ENCODE data around the gene PRXL2A. TPM values are rescaled to one million over a fixed set of nuclear protein-coding genes. Genes with fewer than 3 reads are reported as not detected.
A peak's percentile ranks its signal among the peaks of the same experiment; 100 is the strongest.
"Not testable (repeated sequence)": the region's sequence is repeated elsewhere in the genome, so short reads cannot be mapped to it uniquely, and the experiment has no call there.

The PRXL2A gene, protein sequence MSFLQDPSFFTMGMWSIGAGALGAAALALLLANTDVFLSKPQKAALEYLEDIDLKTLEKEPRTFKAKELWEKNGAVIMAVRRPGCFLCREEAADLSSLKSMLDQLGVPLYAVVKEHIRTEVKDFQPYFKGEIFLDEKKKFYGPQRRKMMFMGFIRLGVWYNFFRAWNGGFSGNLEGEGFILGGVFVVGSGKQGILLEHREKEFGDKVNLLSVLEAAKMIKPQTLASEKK
- total RNA-seq, result 100 to 1,000 TPM in 2 of 8 experiments, 10 to 100 TPM in 5, 1 to 10 TPM in 1; 4.8 to 166 (median 53.5) TPM

DNA sequence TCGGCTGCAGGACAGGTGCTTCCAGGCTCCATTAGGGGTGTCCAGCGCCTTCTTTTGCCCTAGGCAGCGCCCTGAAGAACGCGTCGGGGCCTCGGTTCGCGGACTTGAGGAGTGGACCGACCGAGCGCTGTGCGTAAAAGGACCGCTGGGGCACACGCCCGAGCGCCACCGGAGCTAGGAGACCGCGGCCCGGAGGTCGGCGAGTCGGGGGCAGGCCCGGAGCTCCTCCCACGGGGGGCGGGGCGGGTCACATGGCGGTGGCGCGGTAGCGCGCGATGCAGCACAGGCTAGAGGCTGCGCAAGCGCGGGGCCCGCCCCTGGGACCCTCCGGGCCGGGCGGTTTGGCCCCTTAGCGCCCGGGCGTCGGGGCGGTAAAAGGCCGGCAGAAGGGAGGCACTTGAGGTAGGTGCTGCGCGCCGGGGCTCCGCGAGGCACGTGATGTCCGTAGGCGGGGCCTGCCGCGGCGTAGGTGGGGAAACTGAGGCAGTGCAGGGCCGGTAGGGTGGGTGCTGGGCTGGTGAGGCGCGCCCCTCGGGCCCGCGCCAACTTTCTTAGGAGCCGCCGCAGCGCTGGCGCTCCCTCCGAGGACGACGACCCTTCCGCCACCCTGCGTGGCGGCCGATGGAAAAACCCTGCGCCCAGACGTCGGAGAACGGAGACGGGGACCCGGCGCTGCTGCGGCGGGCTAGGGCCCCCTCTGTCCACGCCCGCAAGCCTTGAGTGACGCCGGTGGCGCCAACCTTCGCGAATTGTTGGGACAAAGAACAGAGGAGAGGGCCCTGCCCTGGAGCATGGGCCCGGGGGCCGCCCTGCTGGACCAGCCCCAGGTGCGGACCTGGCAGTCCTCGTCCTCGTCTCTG lies at the start of gene PRXL2A:
PRXL2A (plus strand) TSS at position 310 of the 860 bp plus-strand sequence. CDS start 11,917 bp downstream, outside the sequence.
- peak within 1 kb of the TSS; percentile 60 to 95 (median 82) for H3K4me3 ChIP-seq
- H3K27ac ChIP-seq, result peak within 1 kb of the TSS in 1 of 2 donors; percentile 41
- ATAC-seq (replicated peaks in 6 of 8), result peak; percentile 57 to 96 (median 94)
- H3K4me1 ChIP-seq (replicated peaks in 1 of 2), result peaks cover 28 to 46% of the 10 kb centered on the region in 2 donors
- in situ Hi-C loops (cut with MboI; ENCODE audit: low pct_unique_long_range_greater_than_20kb in 2 of 9, low sequenced_read_pairs in 9 of 9, unreplicated experiment in 9 of 9), result no loop called here
- 0 to 10% (median 1%) methylated on average over 4 to 17 of the region's 96 CpGs; no CpG with 5 or more reads in 6 of the 10 experiments for WGBS, 10 experiments

DNA sequence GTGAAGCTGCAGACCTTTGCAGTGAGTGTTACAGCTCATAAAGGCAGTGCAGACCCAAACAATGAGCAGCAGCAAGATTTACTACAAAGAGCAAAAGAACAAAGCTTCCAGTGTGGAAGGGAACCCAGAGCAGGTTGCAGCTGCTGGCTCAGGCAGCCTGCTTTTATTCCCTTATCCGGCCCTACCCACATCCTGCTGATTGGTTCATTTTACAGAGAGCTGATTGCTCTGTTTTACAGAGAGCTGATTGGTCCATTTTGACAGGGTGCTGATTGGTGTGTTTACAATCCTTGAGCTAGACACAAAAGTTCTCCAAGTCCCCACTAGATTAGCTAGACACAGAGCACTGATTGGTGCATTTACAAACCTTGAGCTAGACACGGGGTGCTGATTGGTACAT lies 49.4 kb upstream of the PRXL2A start:
- H3K27ac ChIP-seq; H3K4me1 ChIP-seq (replicated peaks in 1 of 2); in situ Hi-C loops (cut with MboI; ENCODE audit: low pct_unique_long_range_greater_than_20kb in 2 of 9, low sequenced_read_pairs in 9 of 9, unreplicated experiment in 9 of 9); H3K4me3 ChIP-seq; ATAC-seq (replicated peaks in 6 of 8): not testable (repeated sequence)
- WGBS, 10 experiments, result 0 to 78% (median 60%) methylated on average over 1 of the region's 2 CpGs; no CpG with 5 or more reads in 7 of the 10 experiments

DNA sequence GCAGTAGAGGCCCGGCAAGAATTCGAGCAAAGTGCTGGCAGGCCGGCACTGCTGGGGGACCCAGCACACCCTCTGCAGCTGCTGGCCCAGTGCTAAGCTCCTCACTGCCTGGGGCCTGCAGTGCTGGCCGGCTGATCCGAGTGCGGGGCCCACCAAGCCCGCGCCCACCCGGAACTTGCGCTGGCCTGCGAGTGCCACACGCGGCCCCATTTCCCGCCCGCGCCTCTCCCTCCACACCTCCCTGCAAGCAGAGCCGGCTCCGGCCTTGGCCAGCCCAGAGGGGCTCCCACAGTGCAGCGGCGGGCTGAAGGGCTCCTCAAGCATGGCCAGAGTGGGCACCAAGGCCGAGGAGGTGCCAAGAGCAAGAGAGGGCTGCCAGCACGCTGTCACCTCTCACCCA lies 48.7 kb upstream of the PRXL2A start:
- Histone ChIP-seq H3K4me1 (replicated peaks in 1 of 2) (peaks cover 6 to 7% of the 10 kb centered on the region in 2 donors), H3K27ac (no peak overlapping the region), H3K4me3 (no peak overlapping the region)
- ATAC-seq (replicated peaks in 6 of 8), result no peak
- WGBS, 10 experiments, result 73 to 82% methylated on average over 3 to 9 of the region's 22 CpGs; no CpG with 5 or more reads in 8 of the 10 experiments
- in situ Hi-C loops (cut with MboI; ENCODE audit: low pct_unique_long_range_greater_than_20kb in 2 of 9, low sequenced_read_pairs in 9 of 9, unreplicated experiment in 9 of 9), result no loop called here

DNA sequence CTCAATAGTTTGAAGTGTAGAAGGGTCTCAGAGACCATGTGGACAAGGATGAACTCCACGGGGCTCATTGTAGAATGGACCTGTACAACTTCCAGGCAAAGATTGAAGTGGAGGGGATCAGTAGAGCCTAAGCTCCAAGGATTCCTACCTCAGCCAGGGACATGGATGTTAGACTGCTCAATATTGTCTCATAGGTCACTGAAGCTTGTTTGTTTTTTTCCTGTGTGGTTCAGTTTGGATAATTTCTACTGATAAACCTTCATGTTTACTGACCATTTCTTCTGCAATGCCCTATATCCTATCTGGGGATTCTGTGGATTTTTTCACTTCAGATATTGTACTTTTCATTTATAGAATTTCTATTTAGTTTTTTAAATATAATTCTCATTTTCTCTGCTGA lies 42.8 kb upstream of the PRXL2A start:
- in situ Hi-C loops (cut with MboI; ENCODE audit: low pct_unique_long_range_greater_than_20kb in 2 of 9, low sequenced_read_pairs in 9 of 9, unreplicated experiment in 9 of 9), result no loop called here
- no peak overlapping the region for H3K27ac ChIP-seq

DNA sequence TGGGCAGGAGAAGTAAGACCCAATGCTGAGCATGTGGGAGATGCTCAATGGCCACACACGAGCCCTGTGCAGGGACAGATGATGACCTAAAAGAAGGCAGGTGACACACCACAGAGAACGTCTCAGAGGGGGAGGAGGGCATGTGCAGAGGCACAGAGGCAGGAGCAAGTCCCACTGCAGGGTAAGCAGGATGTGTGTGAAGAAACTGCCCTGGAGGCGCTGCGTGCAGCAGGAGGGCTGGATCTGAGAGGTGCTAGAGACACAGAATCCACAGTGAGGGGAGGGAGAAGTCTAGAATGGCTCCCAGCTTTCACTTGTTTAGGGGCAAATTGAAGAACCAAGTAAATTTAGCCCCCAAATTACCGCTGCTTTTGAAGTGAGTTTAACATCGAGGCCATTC lies 36.9 kb upstream of the PRXL2A start:
- Histone ChIP-seq H3K4me3 (no peak overlapping the region), H3K27ac (no peak overlapping the region), H3K4me1 (replicated peaks in 1 of 2) (peaks cover 0 to 7% of the 10 kb centered on the region in 2 donors)
- in situ Hi-C loops (cut with MboI; ENCODE audit: low pct_unique_long_range_greater_than_20kb in 2 of 9, low sequenced_read_pairs in 9 of 9, unreplicated experiment in 9 of 9), result no loop called here
- 29 to 100% (median 79%) methylated on average over 1 to 5 of the region's 6 CpGs; no CpG with 5 or more reads in 3 of the 10 experiments for WGBS, 10 experiments
- ATAC-seq (replicated peaks in 6 of 8), result peak in 1 of 8 experiments; percentile 50

More for the DNA sequence above, 42.8 kb upstream of the PRXL2A start:
- Histone ChIP-seq H3K4me3 (no peak overlapping the region), H3K4me1 (replicated peaks in 1 of 2) (no peaks in the 10 kb centered on the region)
- 0% methylated on average over 1 of the region's 1 CpG; no CpG with 5 or more reads in 4 of the 10 experiments for WGBS, 10 experiments
- no peak for ATAC-seq (replicated peaks in 6 of 8)

DNA sequence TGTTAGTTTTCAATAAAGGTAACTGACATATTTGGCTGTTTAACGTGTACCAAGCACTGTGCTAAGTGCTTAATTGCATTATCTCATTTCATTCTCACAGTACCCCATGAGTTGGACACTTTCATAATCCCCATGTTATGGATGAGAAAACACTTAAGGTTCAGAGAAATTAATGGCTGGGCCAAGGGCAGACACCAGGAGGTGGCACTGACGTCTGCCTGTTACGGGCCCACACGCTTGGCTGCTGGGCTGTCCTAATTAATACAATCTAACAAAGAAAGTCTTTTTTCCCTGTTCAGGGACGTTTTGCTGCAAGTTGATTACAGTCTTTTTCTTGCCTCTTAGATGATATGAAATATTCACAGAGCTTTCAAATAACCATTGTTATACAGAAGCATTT lies 35.7 kb upstream of the PRXL2A start:
- Histone ChIP-seq H3K4me3 (no peak overlapping the region), H3K27ac (no peak overlapping the region), H3K4me1 (replicated peaks in 1 of 2) (peaks cover 0 to 7% of the 10 kb centered on the region in 2 donors)
- peak in 3 of 8 experiments; percentile 31 to 48 (median 41) for ATAC-seq (replicated peaks in 6 of 8)
- WGBS, 10 experiments, result 17 to 77% (median 51%) methylated on average over 1 to 5 of the region's 5 CpGs; no CpG with 5 or more reads in 1 of the 10 experiments
- in situ Hi-C loops (cut with MboI; ENCODE audit: low pct_unique_long_range_greater_than_20kb in 2 of 9, low sequenced_read_pairs in 9 of 9, unreplicated experiment in 9 of 9), result no loop called here

DNA sequence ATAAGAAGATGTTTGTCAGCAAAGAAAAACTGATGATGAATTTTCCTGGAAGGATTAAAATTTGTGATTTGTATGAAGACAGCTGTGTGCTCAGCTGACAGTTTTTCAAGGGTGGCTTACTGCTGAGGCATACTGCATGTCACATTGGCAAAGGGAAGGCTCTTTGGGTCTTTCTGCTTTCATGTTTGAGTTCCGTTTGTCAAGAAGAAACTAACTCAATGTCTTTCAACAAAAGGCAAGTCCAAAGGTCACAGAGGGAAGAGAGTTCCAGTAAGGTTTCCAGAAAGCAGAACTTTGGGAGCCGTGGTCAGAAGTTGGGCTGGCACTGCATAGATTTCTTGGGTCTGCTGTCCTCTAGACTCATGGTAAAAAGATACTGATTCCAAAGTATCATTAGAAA lies 34.8 kb upstream of the PRXL2A start:
- in situ Hi-C loops (cut with MboI; ENCODE audit: low pct_unique_long_range_greater_than_20kb in 2 of 9, low sequenced_read_pairs in 9 of 9, unreplicated experiment in 9 of 9), result no loop called here
- no peak for ATAC-seq (replicated peaks in 6 of 8)
- WGBS, 10 experiments, result 0 to 93% (median 43%) methylated on average over 1 to 2 of the region's 2 CpGs
- H3K4me3 ChIP-seq, result no peak overlapping the region
- no peak overlapping the region for H3K27ac ChIP-seq
- H3K4me1 ChIP-seq (replicated peaks in 1 of 2), result peaks cover 0 to 7% of the 10 kb centered on the region in 2 donors

DNA sequence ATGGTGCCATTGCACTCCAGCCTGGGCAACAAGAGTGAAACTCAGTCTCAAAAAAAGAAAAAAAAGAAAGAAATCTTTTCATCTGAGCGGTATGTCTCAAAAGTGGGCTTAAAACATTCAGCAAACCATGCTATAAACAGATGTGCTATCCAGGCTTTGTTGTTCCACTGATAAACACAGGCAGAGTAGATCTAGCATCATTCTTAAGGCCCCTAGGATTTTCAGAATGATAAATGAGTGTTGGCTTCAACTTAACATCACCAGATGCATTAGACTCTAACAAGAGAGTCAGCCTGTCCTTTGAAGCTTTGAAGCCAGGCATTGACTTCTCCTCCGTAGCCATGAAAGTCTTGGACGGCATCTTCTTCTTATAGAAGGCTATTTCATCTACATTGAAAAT lies 28.6 kb upstream of the PRXL2A start:
- 0 to 44% (median 40%) methylated on average over 1 to 2 of the region's 3 CpGs; no CpG with 5 or more reads in 1 of the 10 experiments for WGBS, 10 experiments
- no peaks in the 10 kb centered on the region for H3K4me1 ChIP-seq (replicated peaks in 1 of 2)
- no peak overlapping the region for H3K27ac ChIP-seq
- no peak for ATAC-seq (replicated peaks in 6 of 8)
- in situ Hi-C loops (cut with MboI; ENCODE audit: low pct_unique_long_range_greater_than_20kb in 2 of 9, low sequenced_read_pairs in 9 of 9, unreplicated experiment in 9 of 9), result loop anchor here in 2 of 9 experiments (10.0 to 25.0 kb wide), 2 partner anchors 65 to 133 kb away; no protein-coding TSS in a partner anchor
- no peak overlapping the region for H3K4me3 ChIP-seq

DNA sequence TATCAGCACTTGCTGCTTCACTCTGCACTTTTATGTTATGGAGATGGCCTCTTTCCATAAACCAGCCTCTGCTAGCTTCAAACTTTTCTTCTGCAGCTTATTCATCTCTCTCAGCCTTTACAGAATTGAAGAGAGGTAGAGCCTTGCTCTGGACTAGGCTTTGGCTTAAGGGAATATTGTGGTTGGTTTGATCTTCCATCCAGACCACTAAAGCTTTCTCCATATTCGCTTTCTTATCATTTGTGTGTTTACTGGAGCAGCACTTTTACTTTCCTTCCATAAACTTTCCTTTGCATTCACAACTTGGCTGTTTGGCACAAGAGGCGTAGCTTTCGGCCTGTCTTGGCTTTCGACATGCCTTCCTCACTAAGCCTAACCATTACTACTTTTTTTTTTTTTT lies 28.2 kb upstream of the PRXL2A start:
- no peak for ATAC-seq (replicated peaks in 6 of 8)
- H3K4me1 ChIP-seq (replicated peaks in 1 of 2), result no peaks in the 10 kb centered on the region
- in situ Hi-C loops (cut with MboI; ENCODE audit: low pct_unique_long_range_greater_than_20kb in 2 of 9, low sequenced_read_pairs in 9 of 9, unreplicated experiment in 9 of 9), result loop anchor here in 2 of 9 experiments (10.0 to 25.0 kb wide), 2 partner anchors 65 to 132 kb away; no protein-coding TSS in a partner anchor
- no peak overlapping the region for H3K27ac ChIP-seq
- H3K4me3 ChIP-seq, result no peak overlapping the region
- WGBS, 10 experiments, result 50 to 100% (median 87%) methylated on average over 1 to 4 of the region's 4 CpGs; no CpG with 5 or more reads in 1 of the 10 experiments

DNA sequence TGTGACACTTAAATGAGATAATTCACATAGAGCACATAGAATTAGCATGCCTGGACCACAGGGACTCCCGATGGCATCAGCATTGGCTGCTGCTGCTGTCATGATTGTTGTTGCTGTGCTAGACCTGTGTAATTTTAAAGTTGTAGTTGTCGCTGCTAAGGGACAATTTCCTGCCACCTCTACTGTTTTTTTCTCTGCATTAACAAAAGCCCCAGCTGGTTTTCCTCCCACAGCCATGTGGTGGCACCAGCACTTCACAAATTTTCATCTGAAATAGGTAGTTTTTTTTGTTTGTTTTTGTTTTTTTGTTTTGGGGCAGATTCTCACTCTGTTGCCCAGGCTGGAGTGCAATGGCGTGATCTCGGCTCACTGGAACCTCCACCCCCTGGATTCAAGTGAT lies 25.4 kb upstream of the PRXL2A start:
- Histone ChIP-seq H3K4me3 (no peak overlapping the region), H3K27ac (no peak overlapping the region), H3K4me1 (replicated peaks in 1 of 2) (no peaks in the 10 kb centered on the region)
- peak in 5 of 8 experiments; percentile 9 to 60 (median 41) for ATAC-seq (replicated peaks in 6 of 8)
- WGBS, 10 experiments, result 0 to 40% (median 18%) methylated on average over 1 to 4 of the region's 4 CpGs; no CpG with 5 or more reads in 1 of the 10 experiments
- in situ Hi-C loops (cut with MboI; ENCODE audit: low pct_unique_long_range_greater_than_20kb in 2 of 9, low sequenced_read_pairs in 9 of 9, unreplicated experiment in 9 of 9), result loop anchor here in 2 of 9 experiments (10.0 to 25.0 kb wide), 2 partner anchors 62 to 129 kb away; no protein-coding TSS in a partner anchor

DNA sequence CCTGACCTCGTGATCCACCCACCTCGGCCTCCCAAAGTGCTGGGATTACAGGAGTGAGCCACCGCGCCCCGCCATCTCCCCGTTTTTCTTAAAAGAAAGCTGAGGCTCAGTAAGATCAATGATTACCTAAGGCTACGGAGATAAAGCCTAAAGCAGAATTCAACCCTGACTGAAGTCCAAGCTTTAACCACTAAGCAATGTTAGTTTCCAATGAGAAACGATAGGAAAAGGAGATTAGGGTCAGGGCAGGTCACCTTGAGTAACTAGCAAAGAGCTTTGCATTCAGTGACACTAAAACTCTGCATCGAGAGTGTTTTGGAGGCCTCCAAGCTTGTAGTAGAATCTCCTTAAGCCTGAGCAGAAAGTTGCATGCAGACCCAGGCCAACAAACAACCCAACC lies 17.6 kb upstream of the PRXL2A start:
- WGBS, 10 experiments, result 25 to 100% (median 80%) methylated on average over 1 to 5 of the region's 9 CpGs; no CpG with 5 or more reads in 5 of the 10 experiments
- no peak overlapping the region for H3K4me3 ChIP-seq
- H3K4me1 ChIP-seq (replicated peaks in 1 of 2), result no peaks in the 10 kb centered on the region
- no peak for ATAC-seq (replicated peaks in 6 of 8)
- no peak overlapping the region for H3K27ac ChIP-seq
- in situ Hi-C loops (cut with MboI; ENCODE audit: low pct_unique_long_range_greater_than_20kb in 2 of 9, low sequenced_read_pairs in 9 of 9, unreplicated experiment in 9 of 9), result loop anchor here in 1 of 9 experiments (25.0 kb wide), 1 partner anchor 122 kb away; no protein-coding TSS in a partner anchor

DNA sequence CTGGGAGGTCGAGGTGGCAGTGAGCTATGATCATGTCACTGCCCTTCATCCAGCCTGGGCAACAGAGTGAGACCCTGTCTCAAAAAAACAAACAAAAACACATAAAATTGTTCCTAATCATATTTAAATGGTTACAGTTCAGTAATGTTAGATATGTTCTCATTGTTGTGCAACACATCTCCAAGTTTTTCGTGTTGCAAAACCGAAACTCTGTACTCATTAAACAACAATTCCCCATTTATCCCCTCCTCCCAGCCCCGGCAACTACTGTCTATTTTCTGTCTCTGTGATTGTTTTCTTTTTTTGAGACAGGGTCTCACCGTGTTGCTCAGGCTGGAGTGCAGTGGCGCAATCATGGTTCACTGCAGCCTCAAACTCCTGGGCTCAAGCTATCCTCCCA lies 16.1 kb upstream of the PRXL2A start:
- no peaks in the 10 kb centered on the region for H3K4me1 ChIP-seq (replicated peaks in 1 of 2)
- no peak overlapping the region for H3K27ac ChIP-seq
- 38 to 93% (median 83%) methylated on average over 1 to 4 of the region's 6 CpGs; no CpG with 5 or more reads in 1 of the 10 experiments for WGBS, 10 experiments
- in situ Hi-C loops (cut with MboI; ENCODE audit: low pct_unique_long_range_greater_than_20kb in 2 of 9, low sequenced_read_pairs in 9 of 9, unreplicated experiment in 9 of 9), result loop anchor here in 1 of 9 experiments (25.0 kb wide), 1 partner anchor 120 kb away; no protein-coding TSS in a partner anchor
- H3K4me3 ChIP-seq, result no peak overlapping the region
- ATAC-seq (replicated peaks in 6 of 8), result no peak

All from motor neuron (in vitro differentiated cells).